HG03469 (cell line): ENCODE results near the gene TAB2.
"Not testable (repeated sequence)": the region's sequence is repeated elsewhere in the genome, so short reads cannot be mapped to it uniquely, and the experiment has no call there.

ENCODE experiments used
- ATAC-seq: cut with Tn5 transposase; IDR thresholded peaks from one replicate; pipeline ENCODE4 v1.9.1; 2021; ENCODE audit warnings: mild to moderate bottlenecking, moderate library complexity, moderate number of reproducible peaks; ENCODE audit not compliant: unreplicated experiment

The TAB2 gene

DNA sequence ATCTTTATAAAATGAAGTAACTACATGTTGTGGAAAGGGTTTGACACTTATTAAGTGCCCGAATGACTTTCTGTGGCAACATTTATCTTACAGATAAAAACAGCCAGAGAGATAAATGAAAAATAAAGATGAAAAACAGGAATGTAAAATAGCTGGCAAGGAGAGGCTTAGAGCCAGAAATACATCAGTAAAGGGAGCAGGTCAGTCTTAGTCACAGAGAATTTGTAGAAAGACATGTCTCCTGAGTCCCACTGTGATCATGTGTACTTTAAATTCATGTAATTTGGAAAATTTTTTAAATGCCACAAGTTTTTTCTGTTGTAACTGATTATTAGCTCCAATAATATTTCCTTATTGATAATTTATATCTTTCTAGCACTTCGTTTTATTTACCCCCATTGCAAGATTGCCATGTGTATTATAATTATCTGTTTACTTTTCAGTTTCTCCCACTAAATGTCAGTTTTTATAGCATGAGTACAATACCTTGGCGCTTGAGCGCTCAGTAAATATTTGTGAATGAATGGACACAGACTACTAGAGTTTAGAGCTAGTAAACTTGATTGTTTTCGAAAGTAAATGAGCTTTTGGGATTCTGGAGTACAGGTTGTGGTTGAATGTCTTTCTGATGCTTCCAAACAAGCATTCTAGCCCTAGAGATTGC is 15.2 kb downstream of the TAB2 start:
- ATAC-seq, result no peak

DNA sequence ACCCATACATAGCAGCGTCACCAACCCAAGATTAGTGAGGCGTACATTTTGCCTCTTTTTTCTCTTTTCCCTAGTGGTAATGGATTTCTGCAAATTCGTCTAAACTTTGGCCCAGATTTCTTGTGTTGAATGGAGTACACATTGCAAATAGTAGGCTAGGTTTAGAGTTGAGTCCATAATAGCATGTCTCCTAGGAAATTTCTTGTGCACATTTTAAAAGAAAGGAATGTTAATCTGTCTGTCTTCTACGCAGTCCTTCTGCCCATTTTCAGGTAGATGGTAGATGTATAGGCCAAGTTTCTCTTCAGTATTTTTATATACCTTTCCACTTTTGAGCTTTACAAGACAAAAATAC is 15.7 kb downstream of the TAB2 start:
- ATAC-seq, result no peak

DNA sequence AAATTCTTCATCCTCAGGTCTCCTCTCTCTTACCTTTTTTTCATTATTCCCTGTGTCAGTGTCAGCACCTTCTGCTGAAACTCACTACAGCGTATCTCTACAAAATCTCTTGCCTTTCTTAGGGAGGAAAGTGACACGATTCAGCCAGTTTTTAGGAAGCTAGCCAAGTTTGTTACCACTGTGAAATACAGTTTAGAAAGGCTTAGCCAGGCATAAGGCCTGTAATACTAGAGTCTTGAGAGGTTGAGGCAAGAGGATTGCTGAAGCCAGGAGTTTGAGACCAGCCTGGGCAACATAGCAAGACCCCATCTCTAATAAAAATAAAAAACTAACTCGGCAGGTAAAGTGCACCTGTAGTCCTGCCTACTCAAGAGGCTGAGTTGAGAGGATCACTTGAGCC is 16.7 kb downstream of the TAB2 start:
- ATAC-seq, result no peak

GRCh38 chr6:149334682-149335160 is 17.2 kb downstream of the TAB2 start:
- ATAC-seq, result no peak

DNA sequence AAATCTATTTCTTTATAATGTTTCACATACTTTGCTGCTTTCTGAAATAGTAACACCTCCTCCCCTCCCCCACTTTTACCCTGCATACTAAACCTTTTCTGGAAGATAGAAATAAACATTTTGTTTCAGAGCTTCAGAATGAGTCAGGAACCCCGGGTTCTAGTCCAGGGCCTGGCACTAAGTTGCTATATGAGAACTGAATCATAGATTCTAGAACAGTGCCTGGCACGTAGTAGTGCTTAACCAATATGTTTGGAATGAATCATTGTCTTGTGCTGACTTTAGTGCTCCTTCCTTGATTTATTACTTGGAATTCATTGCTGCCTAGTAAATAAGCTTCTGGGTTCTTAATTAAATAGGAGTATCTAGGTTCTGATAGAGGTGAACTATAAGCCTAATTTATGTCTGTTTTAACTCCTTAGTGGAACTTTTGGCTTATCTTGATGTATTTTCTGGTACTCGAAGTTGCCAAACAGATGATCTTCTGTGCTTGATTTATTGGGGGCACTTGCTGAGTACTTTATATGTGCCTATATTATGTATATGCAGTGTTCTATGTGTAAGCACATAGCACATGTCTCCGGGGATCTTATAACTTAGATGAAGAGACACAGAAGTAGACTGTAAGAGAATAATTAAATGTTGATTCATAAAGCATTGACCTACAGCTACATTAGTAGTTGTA is 18.6 kb downstream of the TAB2 start:
- no peak for ATAC-seq

- no peak for ATAC-seq
Measured at GRCh38 chr6:149336609-149336928, 19.1 kb downstream of the TAB2 start.

GRCh38 chr6:149337320-149337719 is 19.8 kb downstream of the TAB2 start:
- ATAC-seq, result no peak

- ATAC-seq, result no peak
Measured at GRCh38 chr6:149340200-149340599, 22.7 kb downstream of the TAB2 start.

DNA sequence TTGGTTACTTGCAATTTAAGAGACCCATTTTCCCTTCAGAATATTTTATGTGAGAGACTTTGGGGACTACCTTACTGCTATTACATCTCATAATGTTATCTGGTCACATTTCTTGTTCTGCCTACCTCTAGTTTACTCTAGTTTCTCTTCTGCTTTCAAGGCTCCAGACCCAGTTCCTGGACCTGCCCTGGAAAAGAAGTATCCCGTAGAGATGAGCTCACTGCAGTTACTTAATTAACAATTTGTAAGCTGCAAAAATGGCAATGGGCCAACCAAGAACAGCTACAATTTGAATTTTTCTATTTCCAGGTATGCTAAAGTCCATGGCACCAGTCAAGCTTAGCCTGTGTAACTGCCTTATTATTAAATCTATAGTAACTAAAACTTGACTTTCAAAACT is 25.0 kb downstream of the TAB2 start:
- peak; percentile 66 for ATAC-seq

DNA sequence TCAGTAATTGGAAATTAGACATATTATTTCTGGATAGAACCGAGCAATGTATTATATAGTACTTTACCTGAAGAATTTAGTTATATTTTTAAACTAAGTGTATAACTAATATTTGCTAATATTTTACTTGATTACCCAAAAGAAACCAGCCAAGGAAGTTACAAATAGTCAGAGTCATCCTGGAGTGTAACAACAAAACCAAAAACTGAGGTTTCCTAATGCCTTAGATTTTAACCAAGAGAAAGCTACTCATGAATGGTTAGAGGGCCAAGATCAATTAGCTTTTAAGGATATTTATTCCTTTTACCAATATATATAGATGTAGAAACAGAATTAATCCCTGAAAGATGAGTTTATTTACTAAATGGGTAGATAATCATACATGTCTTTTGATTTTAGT is 26.0 kb downstream of the TAB2 start:
- no peak for ATAC-seq

- ATAC-seq, result no peak
Measured at GRCh38 chr6:149346078-149346477, 28.6 kb downstream of the TAB2 start.

GRCh38 chr6:149347067-149347466 is 29.6 kb downstream of the TAB2 start:
- ATAC-seq, result no peak

DNA sequence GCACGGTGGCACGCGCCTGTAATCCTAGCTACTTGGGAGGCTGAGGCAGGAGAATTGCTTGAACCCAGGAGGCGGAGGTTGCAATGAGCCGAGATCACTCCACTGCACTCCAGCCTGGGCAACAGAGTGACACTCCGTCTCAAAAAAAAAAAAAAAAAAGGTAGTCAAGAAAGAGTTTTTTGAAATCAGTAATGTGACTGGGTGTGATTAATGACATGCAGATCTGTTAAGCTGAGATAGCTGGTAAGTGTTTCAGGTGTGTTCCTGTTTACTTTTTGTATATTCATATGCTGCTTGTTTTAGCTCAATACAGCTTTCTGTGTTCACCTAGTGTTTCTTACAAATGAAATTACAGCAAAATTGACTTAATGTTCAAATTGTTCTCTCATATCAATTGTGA is 31.8 kb downstream of the TAB2 start:
- ATAC-seq, result not testable (repeated sequence)

DNA sequence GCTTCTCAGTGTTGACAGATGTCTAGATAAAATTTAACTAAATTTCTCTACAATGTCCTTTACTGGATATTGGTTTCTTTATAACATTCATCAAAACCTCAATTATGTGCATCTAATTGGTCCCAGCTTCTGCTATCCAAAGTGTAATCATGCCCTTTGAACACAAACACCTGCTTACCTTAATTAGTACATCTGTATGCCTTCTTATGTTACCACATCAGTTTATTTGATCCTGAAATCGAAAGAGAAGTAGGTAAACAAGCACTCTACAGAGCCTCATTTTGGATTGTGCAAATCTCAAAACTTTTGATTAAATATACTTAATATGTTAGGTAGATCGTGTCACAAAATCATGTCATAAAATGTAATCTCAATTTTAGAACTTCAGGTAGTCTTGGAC is 36.5 kb downstream of the TAB2 start:
- ATAC-seq, result no peak

GRCh38 chr6:149356081-149356750 is 38.7 kb downstream of the TAB2 start:
- no peak for ATAC-seq

GRCh38 chr6:149357726-149358538 is 40.4 kb downstream of the TAB2 start:
- no peak for ATAC-seq

- no peak for ATAC-seq
Measured at GRCh38 chr6:149359440-149359839, 41.9 kb downstream of the TAB2 start.

DNA sequence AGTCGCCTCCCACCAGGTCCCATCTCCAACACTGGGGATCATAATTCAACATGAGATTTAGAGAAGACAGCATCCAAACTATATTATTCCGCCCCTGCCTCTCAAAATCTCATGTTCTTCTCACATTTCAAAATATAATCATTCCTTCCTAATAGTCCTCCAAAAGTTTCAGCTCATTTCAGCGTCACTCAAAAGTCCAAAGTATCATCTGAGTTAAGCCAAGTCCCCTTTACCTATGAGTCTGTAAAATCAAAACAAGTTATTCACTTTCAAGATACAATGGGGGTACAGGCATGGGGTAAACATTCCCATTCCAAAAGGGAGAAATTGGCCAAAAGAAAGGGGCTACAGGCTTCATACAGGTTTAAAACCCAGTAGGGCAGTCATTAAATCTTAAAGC is 43.0 kb downstream of the TAB2 start:
- ATAC-seq, result no peak

- ATAC-seq, result no peak
Measured at GRCh38 chr6:149362289-149362688, 44.8 kb downstream of the TAB2 start.

- no peak for ATAC-seq
Measured at GRCh38 chr6:149363154-149363553, 45.6 kb downstream of the TAB2 start.

DNA sequence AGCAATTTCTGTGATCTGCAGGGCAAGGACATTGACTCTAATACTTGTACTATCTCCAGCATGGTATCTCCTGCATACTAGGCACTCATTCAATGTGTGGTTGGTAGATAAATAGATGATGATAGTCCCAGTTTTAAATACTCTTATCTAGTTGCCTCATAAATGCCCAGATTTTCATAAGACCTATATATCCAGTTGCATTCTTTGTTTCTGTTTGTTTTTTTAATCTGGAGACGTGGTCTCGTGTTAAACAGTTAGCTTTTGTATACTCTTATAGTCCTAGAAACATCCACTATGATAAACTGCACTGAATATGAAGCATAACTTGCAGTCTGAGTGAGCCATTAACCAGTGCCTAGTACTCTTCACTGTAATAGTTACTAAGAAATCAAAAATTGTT is 47.0 kb downstream of the TAB2 start:
- no peak for ATAC-seq
